Measurements from ENCODE around the gene GNG13. TPM values are rescaled to one million over a fixed set of nuclear protein-coding genes. Genes with fewer than 3 reads are reported as not detected.
"Not testable (repeated sequence)": the region's sequence is repeated elsewhere in the genome, so short reads cannot be mapped to it uniquely, and the experiment has no call there.

The GNG13 gene
- total RNA-seq, 1 donor from 2014 or later = not detected

- Mint-ChIP-seq H3K4me3 (no peak overlapping the region), H3K4me1 (peaks cover 9% of the 10 kb centered on the region), H3K9me3 (no peaks in the 10 kb centered on the region), H3K36me3 (ENCODE audit: low read depth) (no peaks in the 10 kb centered on the region), H3K27me3 (ENCODE audit: low read depth) (peaks cover 41% of the 10 kb centered on the region), H3K27ac (ENCODE audit: unreplicated experiment) (no peak overlapping the region)
- DNase-seq (ENCODE audit: low read depth, low spot score) = no peak
- no peak for TF ChIP-seq CTCF (conservative IDR thresholded peaks at IDR 0.05)
These were observed 23.7 kb upstream of the GNG13 start for GRCh38 chr16:824194-824593.

- H3K4me3 Mint-ChIP-seq = no peak overlapping the region
- no peak for TF ChIP-seq CTCF (conservative IDR thresholded peaks at IDR 0.05)
- no peak for DNase-seq (ENCODE audit: low read depth, low spot score)
These were observed 22.4 kb upstream of the GNG13 start for GRCh38 chr16:822909-823297.

GRCh38 chr16:822174-822908 lies 21.8 kb upstream of the GNG13 start:
- H3K9me3 Mint-ChIP-seq = no peaks in the 10 kb centered on the region
- H3K4me3 Mint-ChIP-seq = no peak overlapping the region
- no peaks in the 10 kb centered on the region for H3K36me3 Mint-ChIP-seq (ENCODE audit: low read depth)
- no peak for DNase-seq (ENCODE audit: low read depth, low spot score)
- TF ChIP-seq CTCF (conservative IDR thresholded peaks at IDR 0.05) = no peak
- H3K4me1 Mint-ChIP-seq = peaks cover 9% of the 10 kb centered on the region
- H3K27ac Mint-ChIP-seq (ENCODE audit: unreplicated experiment) = no peak overlapping the region
- H3K27me3 Mint-ChIP-seq (ENCODE audit: low read depth) = peaks cover 42% of the 10 kb centered on the region

More at GRCh38 chr16:822909-823297, 22.4 kb upstream of the GNG13 start:
- no peaks in the 10 kb centered on the region for H3K9me3 Mint-ChIP-seq
- H3K27ac Mint-ChIP-seq (ENCODE audit: unreplicated experiment) = no peak overlapping the region
- H3K27me3 Mint-ChIP-seq (ENCODE audit: low read depth) = peaks cover 42% of the 10 kb centered on the region
- peaks cover 9% of the 10 kb centered on the region for H3K4me1 Mint-ChIP-seq
- H3K36me3 Mint-ChIP-seq (ENCODE audit: low read depth) = no peaks in the 10 kb centered on the region

GRCh38 chr16:821751-822150 lies 21.2 kb upstream of the GNG13 start:
- Mint-ChIP-seq H3K4me1 (peaks cover 9% of the 10 kb centered on the region), H3K36me3 (ENCODE audit: low read depth) (no peaks in the 10 kb centered on the region)
- TF ChIP-seq CTCF (conservative IDR thresholded peaks at IDR 0.05) = no peak

GRCh38 chr16:820748-821147 lies 20.2 kb upstream of the GNG13 start:
- no peak for TF ChIP-seq CTCF (conservative IDR thresholded peaks at IDR 0.05)

More at GRCh38 chr16:821751-822150, 21.2 kb upstream of the GNG13 start:
- no peak overlapping the region for H3K4me3 Mint-ChIP-seq
- peak overlapping the region; percentile 19 for H3K27ac Mint-ChIP-seq (ENCODE audit: unreplicated experiment)
- H3K27me3 Mint-ChIP-seq (ENCODE audit: low read depth) = peaks cover 40% of the 10 kb centered on the region
- no peak for DNase-seq (ENCODE audit: low read depth, low spot score)
- no peaks in the 10 kb centered on the region for H3K9me3 Mint-ChIP-seq

GRCh38 chr16:820044-820408 lies 19.5 kb upstream of the GNG13 start:
- not testable (repeated sequence) for H3K36me3 Mint-ChIP-seq (ENCODE audit: low read depth); H3K4me3 Mint-ChIP-seq; H3K9me3 Mint-ChIP-seq; H3K4me1 Mint-ChIP-seq; H3K27ac Mint-ChIP-seq (ENCODE audit: unreplicated experiment); DNase-seq (ENCODE audit: low read depth, low spot score)
- H3K27me3 Mint-ChIP-seq (ENCODE audit: low read depth) = peaks cover 37% of the 10 kb centered on the region

More at GRCh38 chr16:820748-821147, 20.2 kb upstream of the GNG13 start:
- Mint-ChIP-seq H3K9me3 (no peaks in the 10 kb centered on the region), H3K4me1 (peaks cover 9% of the 10 kb centered on the region), H3K27me3 (ENCODE audit: low read depth) (peaks cover 36% of the 10 kb centered on the region), H3K36me3 (ENCODE audit: low read depth) (no peaks in the 10 kb centered on the region), H3K27ac (ENCODE audit: unreplicated experiment) (no peak overlapping the region), H3K4me3 (no peak overlapping the region)
- DNase-seq (ENCODE audit: low read depth, low spot score) = no peak
